Right ventricle myocardium inferior (tissue), 1 donor: ENCODE data around the gene CD74. TPM values are rescaled to one million over a fixed set of nuclear protein-coding genes. Genes with fewer than 3 reads are reported as not detected.

ENCODE experiments used
- ATAC-seq: fragments of 200-7000 bp; cut with Tn5 transposase; one replicate; pipeline ENCODE4 v1.9.1; 2020; ENCODE audit warnings: mild to moderate bottlenecking, moderate library complexity
- DNase-seq: peaks from one replicate; pipeline ENCODE4 v3.0.0; 2021; ENCODE audit errors: missing footprints
- intact Hi-C: fragments of 100-400 bp; cut with DNase I; formaldehyde crosslinking; loops from one replicate; pipeline ENCODE4 v1.11.0; 2022
- total RNA-seq: library from RNA; stranded (reverse); fragmentation: NEBNext Ultra II Directional; extraction: Animal tissue kit (Norgen Biotek cat#: 25700); gene quantifications from one replicate; pipeline ENCODE4 v1.2.1, GENCODE V29; 2021
- donor health status: DM: no; HTN: yes; CAD: no; lungs with severe emphysema.

The CD74 gene
- total RNA-seq, 1 donor from 2014 or later: 327 TPM

DNA sequence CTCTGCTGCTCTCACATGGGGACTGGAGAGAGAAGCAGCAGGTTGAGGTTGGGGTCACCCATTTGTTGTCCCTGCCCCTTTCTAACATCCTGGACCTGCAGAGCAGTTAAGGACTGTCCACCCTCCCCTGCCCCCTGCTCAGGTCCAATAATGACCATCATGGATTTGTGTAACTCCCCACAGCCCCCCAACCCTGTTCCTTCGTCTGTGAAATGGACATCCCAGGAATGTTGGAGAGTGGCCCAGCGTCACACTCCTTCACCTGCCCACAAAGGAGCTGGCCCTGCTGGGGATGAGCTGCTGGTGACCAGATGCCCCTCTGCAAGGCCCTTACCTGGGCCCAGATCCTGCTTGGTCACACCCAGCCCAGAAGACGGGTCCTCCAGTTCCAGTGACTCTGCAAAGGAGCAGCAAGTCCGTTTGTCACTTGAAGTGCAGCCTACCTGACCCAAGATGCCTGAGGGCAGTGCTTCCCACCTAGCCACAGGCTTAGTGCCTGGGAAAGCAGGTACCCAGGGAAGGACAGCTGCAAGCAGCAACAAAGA lies 10.4 kb downstream of the CD74 start:
- ATAC-seq (no peak), DNase-seq (no peak)
- intact Hi-C loops: loop anchor here (5.0 kb wide), 1 partner anchor 35 kb away; no protein-coding TSS in a partner anchor

- no peak for DNase-seq
- intact Hi-C loops: loop anchor here (5.0 kb wide), 1 partner anchor 36 kb away; no protein-coding TSS in a partner anchor
- ATAC-seq: no peak
Measured at GRCh38 chr5:150401376-150402228, 11.1 kb downstream of the CD74 start.

DNA sequence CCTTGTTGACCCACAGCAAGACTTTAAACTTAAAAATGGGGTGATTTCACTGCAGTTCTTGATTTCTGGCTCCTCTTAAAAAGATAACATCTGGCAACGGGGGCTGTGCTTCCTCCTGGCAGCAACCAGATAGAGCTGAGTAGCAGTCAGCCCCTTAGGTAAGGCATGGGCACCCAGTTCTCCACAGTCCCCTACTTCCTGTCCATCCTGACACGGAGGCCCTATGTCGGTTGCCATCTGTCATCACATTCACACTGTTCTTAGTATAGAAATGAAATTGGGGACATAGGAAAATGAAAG lies 11.7 kb downstream of the CD74 start:
- intact Hi-C loops: loop anchor here (5.0 kb wide), 1 partner anchor 36 kb away; no protein-coding TSS in a partner anchor
- DNase-seq: no peak

DNA sequence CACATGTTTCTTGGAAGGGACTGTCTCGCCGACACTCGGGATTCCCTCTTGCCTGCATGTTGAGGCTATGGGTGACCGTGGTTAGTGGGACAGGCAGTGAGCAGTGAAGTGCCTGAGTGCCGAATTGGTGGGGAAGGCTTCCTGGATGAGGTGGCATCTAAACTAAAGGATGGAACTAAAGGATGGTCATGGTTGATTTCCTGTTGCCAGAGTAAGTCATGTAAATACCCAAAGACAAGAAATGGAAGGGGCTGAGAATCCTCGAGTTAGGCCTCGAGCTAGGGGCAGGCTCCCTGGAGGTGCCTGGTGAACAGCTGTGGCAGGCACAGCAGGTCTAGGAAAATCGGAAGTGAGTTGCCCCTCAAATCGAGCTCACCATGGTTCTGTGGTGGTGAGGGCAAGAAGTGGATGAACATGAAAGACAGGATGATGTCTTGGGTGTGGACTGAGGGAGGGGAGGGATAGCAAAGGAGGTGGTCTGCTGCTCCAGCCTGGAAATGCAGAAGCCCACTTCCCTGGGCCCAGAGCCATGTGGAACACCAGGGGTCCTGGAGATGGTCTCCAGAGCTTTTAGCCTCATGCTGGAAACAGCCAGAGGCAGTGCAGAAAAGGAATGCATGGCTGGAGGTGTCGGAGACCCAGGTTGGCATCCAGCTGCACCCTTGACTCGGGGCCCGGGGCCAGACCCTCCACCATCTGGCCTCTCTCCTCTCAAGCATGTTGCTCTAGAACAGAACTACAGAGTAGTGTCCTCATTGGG lies 12.2 kb downstream of the CD74 start:
- DNase-seq (no peak), ATAC-seq (no peak)
- intact Hi-C loops: loop anchor here (5.0 kb wide), 1 partner anchor 37 kb away; no protein-coding TSS in a partner anchor

More for the DNA sequence above, 11.7 kb downstream of the CD74 start:
- no peak for ATAC-seq

DNA sequence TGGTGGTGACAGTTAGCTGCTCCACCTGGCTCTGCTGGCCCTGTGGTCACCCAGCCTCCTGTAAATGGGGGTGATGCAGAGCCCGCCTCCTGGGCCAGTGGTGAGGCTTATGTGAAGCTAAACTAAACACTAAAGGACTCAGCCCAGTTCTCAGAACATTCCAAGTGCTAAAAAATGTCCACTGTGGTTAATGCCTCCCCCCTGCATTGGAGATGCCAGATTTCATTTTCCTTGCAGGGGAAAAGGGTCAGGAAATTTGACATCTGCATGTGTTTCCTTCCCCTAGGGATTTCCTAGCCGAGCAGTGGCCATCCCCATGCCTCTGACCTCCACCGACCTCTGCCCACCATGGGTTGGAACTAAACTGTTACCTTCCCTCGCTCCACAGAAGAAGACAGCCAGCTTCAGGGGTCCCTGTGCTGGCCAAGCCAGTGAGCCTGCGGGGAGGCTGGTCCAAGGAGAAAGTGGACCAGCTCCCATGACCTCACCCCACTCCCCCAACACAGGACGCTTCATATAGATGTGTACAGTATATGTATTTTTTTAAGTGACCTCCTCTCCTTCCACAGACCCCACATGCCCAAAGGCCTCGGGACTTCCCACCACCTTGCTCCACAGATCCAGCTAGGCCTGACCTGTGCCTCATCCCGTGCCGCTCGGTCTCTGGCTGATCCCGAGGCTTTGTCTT lies 13.0 kb downstream of the CD74 start:
- intact Hi-C loops: loop anchor here (5.0 kb wide), 1 partner anchor 38 kb away; no protein-coding TSS in a partner anchor
- no peak for DNase-seq

DNA sequence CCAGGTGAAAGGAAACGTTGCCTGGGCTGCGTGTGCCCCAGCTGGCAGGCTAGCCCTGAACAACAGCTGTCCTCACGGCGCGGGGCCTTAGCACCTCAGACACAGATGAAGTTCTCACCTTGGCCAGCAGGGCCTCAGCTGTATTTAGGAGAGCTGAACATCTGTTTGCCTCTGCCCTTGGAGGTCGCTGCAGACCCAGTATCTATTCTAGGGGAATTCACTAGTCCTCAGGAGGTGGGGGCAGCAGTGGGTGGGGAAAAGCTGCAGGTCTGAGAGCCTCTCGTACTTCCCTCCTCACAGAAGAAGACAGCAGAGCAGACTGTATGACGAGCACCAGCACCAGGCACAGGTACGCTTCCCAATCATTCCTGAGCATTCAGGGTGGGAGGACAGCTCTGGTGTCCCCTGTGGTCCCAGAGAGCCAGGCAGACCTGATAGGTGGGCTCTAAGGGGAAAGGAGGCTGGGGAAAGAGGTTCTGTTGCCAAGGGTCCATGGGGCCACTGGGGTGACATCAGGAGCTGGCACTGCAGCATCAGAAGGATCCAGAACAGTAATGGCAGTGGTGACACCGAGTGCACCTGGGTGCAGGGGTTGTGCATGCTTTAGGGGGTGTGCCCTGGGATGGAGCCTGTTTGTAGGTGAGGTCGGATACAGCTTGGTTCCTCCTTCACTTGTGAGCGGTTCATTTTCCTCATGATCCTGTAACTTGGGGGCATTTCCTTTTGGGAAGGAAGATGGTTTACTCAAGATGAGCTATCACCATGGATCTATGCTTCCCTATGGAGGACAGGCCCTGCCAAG lies 13.8 kb downstream of the CD74 start:
- DNase-seq: no peak
- ATAC-seq: no peak
- intact Hi-C loops: no loop called here

More for the DNA sequence above, 13.0 kb downstream of the CD74 start:
- no peak for ATAC-seq

- DNase-seq: no peak
- no peak for ATAC-seq
- intact Hi-C loops: no loop called here
Measured at GRCh38 chr5:150397782-150398721, 14.7 kb downstream of the CD74 start.

GRCh38 chr5:150397146-150397781 lies 15.4 kb downstream of the CD74 start:
- no peak for DNase-seq
- intact Hi-C loops: no loop called here

DNA sequence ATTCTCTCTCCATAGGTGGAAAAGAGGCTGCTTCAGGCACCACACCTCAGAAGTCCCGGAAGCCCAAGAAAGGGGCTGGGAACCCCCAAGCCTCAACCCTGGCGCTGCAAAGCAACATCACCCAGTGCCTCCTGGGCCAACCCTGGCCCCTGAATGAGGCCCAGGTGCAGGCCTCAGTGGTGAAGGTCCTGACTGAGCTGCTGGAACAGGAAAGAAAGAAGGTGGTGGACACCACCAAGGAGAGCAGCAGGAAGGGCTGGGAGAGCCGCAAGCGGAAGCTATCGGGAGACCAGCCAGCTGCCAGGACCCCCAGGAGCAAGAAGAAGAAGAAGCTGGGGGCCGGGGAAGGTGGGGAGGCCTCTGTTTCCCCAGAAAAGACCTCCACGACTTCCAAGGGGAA lies 16.4 kb downstream of the CD74 start:
- DNase-seq (no peak), ATAC-seq (no peak)
- intact Hi-C loops: no loop called here

More at GRCh38 chr5:150397146-150397781, 15.4 kb downstream of the CD74 start:
- no peak for ATAC-seq

DNA sequence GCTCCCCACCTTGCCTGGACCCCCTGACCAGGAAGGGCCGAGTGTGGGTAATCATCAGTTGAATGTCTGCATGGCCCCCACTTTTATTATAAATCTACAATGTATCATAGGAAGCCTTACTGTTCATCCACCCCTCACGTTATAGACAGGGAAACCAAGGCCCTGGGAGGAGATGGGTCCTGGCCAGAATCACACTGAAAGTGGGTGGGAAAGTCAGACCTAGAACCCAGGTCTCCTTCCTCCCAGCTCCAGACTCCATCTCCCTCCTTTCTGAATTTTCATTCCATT lies 17.1 kb downstream of the CD74 start:
- intact Hi-C loops: no loop called here
- DNase-seq: no peak
- no peak for ATAC-seq

DNA sequence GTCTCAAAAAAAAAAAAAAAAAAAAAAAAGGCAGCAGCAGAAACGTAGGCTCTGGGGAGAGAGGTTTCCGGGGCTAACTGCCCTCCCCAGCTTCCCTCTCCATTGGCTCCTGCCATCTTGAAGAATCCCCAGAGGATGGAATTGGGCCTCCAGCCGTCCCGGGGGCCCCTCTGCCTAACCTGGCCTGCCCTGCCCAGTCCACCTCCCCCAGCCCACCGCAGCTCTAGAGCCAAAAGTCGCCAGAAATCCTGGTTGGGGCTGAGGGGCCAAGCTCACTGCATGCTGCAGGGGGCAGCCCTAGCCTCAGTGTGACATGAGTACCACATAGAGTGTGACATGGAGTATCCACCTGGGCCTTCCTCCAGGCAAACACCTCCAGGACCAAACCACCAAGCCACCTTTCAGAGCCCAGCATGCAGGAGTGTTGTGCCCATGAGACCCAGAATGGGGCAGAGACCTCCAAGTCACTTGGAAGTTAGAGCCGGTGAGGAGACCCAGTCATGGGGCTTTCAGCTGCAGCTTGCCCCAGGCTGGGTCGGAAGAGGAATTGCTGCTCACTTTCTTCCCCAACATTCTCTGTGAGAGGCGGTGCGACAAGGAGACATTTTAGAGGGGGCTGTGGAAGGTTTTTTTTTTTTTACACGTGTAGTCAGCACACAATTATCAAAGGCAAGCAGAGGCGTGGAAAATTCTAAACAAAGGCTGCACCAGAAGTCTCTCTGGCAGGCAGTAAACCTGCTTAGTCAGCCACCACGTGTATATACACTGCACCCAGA lies 17.6 kb downstream of the CD74 start:
- ATAC-seq (no peak), DNase-seq (no peak)
- intact Hi-C loops: no loop called here

- ATAC-seq (no peak), DNase-seq (no peak)
- intact Hi-C loops: no loop called here
Measured at GRCh38 chr5:150394131-150394530, 18.6 kb downstream of the CD74 start.

DNA sequence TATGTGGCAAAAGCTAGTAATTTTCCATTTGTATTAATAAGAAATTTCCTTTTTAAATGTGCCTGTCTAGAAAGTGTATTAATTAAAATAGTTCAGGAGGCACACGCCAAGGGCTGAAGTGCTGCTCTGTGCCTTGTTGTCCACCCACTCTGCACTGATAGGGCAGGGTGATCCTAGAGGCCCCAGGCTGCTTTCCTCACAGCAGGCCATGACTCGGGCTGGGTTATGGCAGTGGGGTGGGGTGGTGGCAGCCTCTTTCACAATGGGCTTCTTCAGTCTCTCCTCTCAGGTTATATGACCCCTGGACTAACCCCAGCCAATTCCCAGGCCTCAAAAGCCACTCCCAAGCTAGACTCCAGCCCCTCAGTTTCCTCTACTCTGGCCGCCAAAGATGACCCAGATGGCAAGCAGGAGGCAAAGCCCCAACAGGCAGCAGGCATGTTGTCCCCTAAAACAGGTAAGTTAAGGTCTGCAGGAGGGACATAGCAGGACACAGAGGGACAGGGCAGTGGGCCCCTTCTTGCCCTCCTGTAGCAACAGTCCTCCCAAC lies 19.5 kb downstream of the CD74 start:
- ATAC-seq (no peak), DNase-seq (no peak)
- intact Hi-C loops: no loop called here

- ATAC-seq (no peak), DNase-seq (no peak)
- intact Hi-C loops: no loop called here
Measured at GRCh38 chr5:150392680-150393079, 20.0 kb downstream of the CD74 start.

DNA sequence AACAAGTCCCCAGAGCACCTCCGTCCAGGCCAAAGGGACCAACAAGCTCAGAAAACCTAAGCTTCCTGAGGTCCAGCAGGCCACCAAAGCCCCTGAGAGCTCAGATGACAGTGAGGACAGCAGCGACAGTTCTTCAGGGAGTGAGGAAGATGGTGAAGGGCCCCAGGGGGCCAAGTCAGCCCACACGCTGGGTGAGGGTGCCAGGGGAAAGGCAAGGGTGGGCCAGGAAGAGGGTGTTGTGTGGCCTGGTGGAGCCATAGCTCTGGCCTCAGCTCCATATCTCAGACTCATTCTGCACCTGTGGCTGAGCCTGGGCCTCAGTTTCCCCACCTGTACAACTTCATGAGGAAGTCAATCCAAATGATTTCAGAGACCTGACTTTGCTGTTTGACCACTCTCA lies 20.7 kb downstream of the CD74 start:
- no peak for ATAC-seq
- DNase-seq: no peak
- intact Hi-C loops: no loop called here
